ENCODE measurements around the gene BMPER. TPM values are rescaled to one million over a fixed set of nuclear protein-coding genes. Genes with fewer than 3 reads are reported as not detected.

BMPER gene
- total RNA-seq, 1 donor from 2014 or later, result not detected

DNA sequence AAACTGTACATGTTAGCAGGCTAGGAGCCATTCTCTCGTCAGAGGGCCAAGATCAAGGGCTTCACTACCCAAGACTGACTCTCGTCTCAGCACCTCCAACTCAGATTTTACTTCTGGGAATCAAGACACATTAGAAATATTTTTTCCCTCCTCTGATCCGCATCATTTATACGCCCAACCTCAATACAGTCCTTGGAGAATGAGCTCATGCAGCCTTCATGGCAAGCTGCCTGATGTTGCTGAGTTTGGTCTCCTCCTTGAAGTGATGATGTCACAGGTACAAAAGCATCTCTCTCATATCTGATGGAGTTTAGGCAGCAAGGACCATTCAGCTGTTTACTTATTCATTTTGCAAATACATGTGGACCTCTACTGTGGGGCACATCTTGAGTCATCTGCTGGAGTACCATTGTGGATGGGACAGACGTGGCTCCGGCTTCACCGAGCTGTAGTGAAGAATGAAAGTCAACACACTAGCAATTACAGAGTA is 114.0 kb downstream of the BMPER start:
- intact Hi-C loops (cut with micrococcal nuclease), result no loop called here

DNA sequence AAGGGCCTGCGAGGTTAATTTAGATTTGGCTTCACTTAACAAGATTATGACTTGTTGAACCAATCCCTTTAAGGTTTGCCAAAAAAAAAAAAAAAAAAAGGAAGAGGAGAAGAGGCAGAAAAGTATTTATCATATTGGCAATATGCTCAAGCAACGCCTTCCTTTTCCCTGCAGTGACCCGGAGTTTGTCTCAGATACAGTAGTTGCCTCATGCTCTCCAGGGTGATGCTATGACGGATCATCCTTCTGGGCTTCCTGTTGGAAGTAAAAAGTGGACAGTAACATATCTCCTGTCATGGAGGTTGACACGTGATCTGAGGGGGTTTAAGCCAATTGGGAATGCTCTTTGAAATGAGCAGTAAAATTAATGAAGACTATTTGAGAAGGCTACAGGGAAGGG is 117.3 kb downstream of the BMPER start:
- intact Hi-C loops (cut with micrococcal nuclease), result no loop called here

DNA sequence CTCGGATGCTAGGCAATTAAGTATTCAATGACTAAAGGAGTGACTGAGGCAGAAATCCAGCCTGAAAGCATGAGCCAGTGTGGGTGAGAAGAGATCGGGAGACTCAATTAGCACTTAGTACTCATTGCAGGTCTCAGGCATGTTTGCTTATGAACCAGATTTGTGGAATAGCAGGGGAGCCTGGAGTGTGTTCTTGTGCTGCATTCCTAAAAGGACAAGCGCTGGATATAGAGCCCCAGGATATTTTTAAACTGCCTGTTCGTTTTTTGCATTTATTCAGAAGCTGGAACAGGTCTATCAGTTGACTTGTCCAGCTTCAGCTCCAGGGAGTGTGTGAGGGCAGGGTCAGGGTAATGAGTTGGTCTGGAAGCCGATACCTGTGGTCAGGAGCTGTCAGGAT is 120.3 kb downstream of the BMPER start:
- intact Hi-C loops (cut with micrococcal nuclease), result no loop called here

DNA sequence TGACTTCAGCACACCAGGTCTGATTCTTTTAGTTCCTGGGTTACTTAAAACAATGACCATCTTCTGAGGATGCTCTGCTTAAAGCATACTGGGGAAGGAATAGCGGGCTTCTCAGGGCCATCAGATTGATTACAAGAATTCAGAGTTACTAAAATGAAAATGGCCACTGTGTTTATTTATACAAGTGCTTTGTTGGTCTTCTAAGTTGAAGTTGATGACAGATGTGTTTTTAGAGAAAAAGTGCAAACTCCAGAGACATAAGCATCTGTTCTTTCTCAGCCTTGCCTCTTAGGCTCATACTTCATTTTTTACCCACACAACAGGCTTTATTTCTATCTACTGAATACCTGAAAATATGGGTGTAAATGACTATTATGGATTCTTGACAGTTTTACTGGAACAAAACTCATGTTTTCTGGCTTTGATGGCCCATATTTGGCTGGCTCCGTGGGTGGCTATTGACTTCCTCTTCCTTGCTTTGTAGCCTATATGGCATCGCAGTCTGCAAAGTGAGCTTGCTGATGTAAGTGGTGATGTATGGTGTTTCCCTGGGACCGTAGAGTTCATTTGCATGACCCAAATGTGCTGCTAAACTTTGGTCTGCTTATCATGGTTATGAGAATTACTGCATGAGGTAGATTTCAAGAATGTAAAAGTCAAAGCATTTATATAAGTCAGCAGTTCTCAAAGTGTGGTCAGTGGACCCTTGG is 121.3 kb downstream of the BMPER start:
- intact Hi-C loops (cut with micrococcal nuclease), result no loop called here

DNA sequence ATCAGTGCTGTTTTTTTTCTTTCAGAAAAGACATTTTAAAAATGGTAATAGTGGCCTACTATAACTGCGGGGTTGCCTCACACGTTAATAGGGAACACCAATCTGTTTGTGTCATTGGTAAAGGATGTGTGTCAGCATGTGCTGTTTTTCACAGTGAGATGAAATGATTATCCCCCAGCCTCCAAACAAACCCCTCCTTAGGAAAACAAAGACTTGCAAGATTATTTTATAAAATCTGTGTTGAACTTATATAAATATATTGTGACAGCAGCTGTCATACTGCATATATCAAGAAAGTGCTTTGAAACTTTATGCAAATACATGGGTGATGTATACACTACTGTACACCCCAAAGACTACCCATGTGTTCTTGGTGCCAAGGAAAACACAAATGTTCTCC is 125.8 kb downstream of the BMPER start:
- intact Hi-C loops (cut with micrococcal nuclease), result no loop called here

DNA sequence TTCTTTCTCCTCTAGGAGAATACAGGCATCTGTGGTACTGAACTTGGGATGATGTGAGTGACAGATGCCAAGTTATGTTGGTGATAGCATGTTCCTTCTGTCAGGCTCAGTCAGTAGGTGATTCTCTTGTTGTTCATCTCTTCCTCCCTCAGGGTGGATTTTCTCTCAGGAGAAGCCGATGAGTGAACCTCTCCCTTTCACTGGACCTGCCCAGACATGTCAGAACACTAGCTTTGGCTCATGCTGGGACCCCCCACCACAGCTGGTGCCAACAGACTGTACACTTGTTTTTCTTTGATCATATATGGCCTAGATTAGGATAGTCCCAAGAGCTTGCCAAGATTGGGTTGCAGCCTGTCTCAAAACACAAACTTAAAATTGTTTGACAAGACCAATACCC is 129.4 kb downstream of the BMPER start:
- intact Hi-C loops (cut with micrococcal nuclease), result no loop called here

DNA sequence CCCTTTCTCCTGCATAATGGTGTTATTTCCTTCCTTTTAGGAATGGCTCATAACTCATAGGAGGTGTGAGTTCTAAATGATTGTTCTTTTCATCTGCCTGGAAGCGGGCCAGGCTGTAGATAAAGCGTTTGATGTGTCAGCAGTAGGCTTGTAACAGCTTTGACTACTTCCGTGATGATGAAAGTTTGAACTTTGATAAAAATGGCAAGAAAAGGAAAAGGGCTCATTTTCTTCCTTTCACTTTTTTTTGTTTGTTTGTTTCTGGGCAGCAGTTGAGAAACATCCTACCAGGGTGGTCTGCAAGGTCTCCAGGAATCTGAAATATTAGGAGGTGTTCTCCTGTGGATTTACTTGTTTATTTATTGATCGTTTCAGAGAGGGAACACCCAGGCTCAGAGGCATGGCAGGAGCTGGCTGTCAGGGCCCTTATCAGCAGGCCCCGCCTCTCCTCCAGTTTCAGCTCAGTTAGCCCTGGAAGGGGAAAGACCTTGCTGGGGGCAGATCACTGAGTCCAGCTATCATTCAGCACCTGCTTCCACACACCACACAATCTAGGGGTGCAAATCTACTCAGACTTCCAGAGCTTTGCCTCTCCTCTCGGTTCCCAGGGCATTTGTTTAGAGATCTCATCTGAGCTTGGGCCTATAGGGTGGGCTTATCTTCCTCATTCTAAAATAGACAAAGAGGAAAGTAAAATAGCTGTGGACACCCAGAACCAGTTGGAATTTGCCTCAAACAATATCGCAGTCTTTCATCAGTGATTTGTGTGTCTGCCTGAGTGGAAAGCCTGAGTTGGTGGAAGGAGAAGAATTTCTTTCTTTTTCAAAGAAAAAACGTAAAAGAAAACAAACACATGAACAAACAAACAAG is 130.9 kb downstream of the BMPER start:
- intact Hi-C loops (cut with micrococcal nuclease), result no loop called here

DNA sequence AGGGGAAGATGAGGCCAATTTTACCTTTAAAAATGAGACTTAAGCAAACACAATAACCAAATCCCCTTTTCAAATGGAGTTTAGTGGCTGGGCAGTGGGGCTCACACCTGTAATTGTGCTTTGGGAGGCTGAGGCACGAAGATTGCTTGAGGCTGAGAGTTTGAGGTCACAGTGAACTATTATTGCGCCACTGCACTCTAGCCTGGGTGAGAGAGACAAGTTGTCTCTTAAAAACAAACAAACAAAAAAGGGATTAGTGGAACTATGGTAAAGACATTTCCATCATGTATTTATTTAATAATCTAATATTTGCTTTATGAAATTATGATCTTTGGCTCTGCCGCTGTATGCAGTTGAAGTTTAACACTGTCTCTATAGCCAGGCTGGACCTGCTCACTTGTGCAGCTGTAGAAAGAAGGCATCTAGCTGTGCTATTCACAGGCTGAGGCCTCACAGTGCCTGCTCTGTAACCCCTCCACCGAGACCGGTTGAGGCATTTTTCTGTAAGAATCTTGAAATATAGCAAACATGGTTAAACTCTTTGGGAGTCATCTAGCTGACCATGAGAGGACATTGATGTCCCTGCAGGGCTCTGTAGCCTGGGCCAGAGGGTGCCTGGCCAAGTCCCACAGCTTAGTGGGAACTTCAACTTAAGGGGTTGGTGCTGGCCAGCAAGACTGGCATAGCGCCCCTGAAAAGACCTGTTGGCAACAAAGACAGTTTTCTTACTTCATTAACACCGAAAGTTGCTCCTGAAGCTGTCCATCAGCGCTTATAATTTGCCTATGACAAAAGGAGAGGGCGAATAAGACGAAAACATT is 131.8 kb downstream of the BMPER start:
- intact Hi-C loops (cut with micrococcal nuclease), result no loop called here

DNA sequence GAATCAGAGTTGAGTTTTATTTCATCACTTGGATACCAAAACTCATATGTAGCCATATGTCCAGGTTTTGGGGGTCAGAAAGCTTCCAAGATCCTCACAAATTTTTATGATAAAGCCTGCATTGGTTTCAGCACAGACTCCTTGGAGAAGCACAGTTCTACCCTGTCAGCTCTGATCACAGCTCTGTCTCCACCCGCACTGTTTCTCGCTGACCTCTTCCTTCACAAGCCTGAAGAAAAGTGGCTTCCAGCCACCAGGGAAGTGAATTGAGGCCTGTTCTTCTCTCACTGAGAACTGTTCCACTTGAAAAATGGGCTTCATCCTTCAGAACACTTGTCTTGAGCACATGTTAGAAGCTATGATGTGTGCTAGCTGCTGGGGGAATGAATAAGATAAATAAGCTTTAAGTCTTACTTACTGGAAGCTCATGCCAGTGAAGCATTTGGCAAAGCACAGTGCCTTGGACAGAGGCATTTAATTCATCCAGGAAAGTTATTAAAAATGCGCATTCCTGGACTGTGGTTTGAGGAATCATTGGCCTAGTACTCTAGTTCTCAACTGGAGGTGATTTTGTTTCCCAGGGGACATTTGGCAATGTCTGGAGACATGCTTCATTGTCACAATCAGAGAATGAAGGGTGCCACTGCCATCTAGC is 133.6 kb downstream of the BMPER start:
- intact Hi-C loops (cut with micrococcal nuclease), result no loop called here

DNA sequence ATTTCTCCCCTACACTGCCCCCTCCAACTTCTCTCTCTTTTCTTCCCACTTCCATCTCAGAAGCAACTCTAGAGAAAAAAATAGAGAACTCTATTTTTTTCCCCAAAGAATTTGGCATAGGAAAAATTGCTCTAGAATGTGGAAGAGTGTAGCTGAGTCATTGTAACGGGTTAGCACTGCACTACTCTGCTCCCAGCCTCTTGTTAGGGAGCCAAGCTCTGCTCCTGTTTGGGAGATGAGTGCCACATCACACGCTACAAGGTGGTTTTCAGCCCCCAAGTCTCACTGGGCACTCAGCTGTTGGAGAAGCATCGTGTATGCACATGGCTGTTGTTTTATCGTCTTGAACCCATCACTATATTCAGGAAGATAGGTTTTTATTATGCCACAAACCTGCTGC is 136.4 kb downstream of the BMPER start:
- intact Hi-C loops (cut with micrococcal nuclease), result no loop called here

DNA sequence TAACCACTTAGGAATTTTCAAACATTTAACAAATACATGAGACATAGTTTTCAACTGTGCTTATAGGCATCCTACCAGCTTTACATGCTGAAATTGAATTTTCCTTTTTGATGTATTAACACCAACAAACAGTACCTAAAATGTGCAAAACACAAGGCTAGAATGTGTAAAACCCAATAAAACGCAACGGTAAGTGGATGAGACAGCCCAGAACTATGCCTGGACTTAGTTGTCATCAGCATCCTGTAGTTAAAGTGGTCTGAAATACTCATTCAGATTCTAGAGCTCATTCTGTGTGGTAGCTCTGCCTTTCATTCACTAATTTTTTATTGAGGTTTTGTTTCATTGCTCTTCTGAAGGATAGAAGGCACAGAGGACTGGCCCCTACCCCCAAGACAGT is 137.1 kb downstream of the BMPER start:
- intact Hi-C loops (cut with micrococcal nuclease), result no loop called here

DNA sequence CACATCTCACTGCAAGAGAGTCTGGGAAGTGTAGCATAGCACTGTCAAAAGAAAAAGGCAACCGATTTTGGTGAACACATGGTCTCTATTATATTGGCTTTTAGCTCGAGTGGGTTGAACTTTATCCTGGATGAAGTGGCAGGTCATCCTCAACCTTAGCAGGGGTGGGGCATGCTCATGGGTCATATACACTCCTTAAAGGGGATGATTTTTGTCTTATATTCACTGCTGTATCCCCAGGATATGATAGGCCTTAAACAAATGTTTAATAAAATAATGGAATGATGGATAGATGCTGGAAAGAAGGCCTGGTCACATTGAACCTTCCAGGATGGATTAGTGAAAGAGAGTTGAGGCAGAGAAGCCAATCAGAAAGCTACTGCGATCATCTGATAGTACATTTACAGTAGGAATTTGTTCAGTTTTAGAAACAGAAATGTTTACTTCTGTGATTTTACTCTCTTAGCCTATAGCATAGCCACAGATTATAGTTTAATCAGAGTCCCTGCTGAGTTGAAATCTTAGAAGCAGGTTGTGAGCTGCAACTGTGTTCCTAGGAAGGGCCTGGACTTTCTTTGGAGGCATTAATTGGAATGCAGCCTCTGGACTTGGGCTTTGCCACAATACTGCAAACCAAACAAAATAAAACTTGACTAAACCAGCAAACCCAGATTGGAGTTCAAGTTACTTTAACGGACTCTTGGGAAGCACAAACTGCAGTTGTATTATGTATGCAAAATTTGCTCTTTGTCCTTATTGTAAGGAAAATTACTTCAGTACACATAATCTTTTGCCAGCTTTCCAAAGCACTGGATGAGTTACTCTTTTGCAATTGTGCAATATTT is 138.3 kb downstream of the BMPER start:
- intact Hi-C loops (cut with micrococcal nuclease), result no loop called here

DNA sequence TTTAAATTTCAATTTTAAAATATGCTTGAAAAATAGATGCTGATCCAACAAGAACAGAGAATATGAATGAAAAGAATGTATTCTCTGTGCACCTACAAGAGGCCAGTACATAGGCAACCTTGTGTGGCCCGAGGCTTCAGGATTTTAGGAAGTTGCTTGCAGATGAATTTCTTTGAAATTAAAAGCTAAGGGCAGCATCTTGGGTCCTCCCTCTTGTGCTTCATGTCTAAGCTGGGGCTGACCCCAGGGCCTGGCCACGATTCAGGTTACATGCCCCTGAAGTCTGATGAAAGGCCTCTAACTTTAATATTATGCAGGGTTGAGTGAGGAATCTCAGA is 138.9 kb downstream of the BMPER start:
- intact Hi-C loops (cut with micrococcal nuclease), result no loop called here

DNA sequence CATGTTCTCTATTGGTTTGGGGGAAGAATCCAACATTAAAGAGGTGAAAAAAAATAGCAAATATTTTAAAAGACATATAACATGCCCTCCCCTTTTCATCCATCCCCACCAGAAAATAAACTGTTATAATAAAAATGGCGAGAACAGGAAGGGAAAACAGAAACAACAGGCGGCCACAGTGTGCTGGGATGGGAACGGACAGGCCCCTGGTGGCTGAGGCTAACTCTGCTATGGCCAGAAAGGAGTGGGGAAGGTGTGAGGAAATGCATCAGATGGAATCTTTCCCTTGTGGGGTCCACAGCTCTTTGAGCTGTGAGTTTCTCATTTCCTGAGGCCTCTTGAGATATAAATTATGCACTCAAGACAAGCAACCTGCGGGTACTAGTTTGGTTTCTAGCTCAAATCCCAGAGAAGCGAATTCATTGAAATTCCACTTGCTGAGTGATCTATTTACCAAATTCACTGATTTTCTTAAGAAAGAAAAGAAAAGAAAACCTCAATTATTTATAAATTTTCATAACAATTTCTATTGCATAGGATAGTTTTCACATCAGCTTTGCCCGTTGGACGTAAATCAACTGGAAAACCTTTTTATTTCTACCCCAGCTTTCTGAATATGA is 139.5 kb downstream of the BMPER start:
- intact Hi-C loops (cut with micrococcal nuclease), result no loop called here

DNA sequence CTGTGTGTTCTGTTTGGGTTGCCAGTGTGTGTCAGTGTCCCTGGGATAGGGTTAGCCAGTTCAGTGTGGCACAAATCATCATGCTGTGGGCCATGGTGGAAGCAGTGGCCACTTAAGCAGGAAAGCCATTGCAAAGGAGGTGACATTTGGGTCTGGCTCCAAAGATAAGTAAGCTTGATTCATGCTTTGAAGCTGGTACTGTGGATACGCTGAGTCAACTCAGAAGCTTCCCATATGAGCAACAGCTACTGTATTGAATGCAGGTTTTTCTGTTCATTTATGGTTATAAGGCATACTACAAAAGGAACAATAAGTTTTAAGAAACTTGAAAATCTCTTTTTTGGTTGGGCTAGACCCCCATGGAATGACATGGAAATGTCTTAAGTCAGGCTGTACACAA is 143.1 kb downstream of the BMPER start:
- intact Hi-C loops (cut with micrococcal nuclease), result no loop called here

DNA sequence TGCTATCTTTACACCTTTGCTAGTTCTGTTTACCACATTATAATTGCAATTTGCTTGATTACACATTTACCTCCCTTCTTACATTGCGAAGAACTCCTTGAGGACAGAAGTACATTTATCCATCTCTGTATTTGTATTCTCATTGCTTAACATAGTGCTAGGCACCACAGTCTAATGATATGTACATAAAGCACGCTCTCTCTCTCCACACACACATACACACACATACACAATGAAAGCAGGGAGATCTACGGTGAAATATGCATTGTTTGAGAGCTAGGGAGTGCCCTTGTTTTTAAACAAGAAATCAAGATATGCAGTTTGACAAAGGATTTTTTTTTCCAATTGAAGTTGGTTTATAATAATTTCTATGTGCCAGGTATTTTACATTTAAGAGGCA is 148.7 kb downstream of the BMPER start:
- intact Hi-C loops (cut with micrococcal nuclease), result no loop called here

DNA sequence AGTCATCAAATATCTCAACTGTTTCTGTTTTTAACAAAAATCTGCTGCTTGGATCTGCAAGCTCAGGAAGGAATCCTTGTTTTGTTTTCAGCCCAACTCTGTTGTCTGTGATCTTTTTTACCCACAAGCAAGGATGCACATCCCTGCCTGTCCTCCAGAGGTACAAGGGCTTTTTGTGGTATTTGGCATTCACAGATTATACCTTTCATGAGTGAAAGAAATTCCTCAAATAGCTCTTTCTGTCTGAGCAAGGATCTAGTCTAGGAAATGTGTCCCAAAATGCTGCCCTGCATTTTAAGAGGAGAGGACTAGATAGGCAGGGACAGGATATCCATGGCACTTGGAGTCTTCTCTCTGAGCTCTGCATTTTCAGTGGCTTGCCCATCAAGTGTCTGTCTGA is 151.8 kb downstream of the BMPER start:
- intact Hi-C loops (cut with micrococcal nuclease), result no loop called here

DNA sequence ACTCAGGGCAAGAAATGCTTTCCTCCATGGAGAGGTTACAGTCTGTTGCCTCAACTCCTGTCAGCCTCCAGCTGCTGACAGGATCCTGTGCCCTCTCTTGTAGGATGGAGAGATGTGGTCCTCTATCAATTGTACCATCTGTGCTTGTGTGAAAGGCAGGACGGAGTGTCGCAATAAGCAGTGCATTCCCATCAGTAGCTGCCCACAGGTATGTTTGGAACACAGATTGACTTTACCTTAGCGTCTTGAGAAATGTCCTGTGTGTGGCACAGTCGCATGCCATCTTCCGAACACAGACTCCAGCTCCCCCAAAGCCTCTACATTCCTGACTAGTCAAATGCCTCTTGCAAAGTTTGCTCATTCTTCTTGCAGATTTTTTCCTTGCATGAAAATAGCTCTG is 152.6 kb downstream of the BMPER start:
- intact Hi-C loops (cut with micrococcal nuclease), result no loop called here

DNA sequence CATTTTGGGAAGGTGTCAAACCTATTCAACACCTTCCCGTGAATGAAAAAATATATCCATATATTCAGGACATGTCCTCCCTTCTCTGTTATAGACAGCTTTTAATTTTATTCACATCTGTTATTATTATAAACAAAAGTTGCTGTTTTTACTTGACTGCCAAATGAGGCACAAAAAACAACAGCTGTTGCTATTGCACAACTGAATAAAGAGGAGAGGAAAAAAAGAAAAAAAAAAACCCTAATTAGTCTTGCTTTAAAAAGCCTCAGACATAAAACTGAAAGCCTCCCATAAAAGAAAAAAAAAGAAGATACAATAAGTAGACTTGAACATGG is 153.4 kb downstream of the BMPER start:
- intact Hi-C loops (cut with micrococcal nuclease), result no loop called here

DNA sequence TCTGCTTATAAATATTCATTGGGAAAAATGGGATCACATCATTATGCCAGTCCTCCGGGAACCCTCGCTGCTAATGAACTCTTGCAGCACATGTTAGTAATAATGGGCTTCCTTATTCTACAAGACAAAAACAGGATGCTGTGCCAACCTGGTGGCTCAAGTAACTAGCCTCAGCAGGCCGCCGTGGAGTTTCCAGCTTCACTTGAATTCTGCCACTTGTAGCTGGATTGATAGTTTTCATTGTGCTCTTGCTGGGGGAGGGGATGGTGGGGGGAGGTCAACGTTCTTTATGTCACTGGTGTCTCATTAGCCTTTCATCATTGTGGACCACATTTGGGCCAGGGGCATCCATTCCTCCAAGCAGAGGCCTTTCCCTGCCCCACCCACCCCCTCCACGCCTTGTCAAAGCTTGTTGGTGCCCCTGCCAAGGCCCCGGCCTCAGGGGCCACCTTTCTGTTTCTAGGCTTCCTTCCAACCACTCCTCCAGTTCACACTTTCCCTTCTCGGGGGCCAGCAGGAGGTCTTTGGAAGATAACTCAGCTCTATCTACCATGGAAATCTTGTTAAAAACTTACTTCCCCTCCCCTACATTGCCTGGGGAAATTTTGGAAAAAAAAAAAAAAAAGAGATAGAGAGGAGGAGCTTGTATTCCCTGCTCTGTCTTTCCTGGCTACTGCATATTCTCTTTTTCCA is 153.9 kb downstream of the BMPER start:
- intact Hi-C loops (cut with micrococcal nuclease), result no loop called here
